GM18861 (cell line): ENCODE data around the gene REPS1.
"Not testable (repeated sequence)": the region's sequence is repeated elsewhere in the genome, so short reads cannot be mapped to it uniquely, and the experiment has no call there.

ENCODE experiments used
- ATAC-seq: cut with Tn5 transposase; IDR thresholded peaks from one replicate; pipeline ENCODE4 v1.9.1; 2021; ENCODE audit not compliant: unreplicated experiment

REPS1 gene

DNA sequence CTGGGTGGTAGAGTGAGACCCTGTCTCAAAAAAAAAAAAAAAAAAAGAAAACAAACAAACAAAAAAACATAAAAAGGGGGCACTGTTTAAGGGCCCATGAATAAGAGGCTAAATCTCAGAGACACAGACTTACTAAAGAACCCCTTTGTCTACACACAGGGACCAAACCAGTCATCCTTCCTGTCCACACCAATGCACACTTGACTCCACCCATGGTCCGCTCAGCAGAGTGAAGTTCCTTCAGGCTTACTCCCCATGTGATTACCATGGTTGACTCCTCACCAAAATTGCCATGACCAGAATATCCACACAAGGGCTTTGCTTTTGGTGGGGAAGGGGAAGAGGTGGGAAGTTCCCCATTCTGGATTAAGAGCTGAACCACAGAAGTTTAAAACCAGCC is 19.4 kb upstream of the REPS1 start:
- no peak for ATAC-seq

DNA sequence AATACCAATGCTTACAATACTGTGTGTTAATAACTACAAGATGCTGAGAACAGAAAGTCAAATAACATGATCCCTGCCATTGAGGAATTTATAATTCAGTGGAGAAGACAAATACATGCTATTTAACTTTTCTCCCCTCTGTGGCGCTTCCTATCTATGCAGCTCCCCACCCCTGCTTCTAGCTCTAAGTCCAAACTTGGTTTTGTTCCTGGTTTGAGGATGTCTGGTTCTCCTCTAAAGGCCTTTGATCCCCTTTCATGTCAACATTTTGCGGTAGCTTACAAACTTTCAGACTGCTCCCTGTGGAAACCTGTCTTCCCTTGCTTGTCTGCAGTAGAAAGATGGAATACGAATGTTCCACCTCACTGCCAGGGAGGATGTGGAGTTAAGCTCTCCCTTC is 18.4 kb upstream of the REPS1 start:
- ATAC-seq = no peak

GRCh38 chr6:139003751-139004150 is 15.7 kb upstream of the REPS1 start:
- ATAC-seq = no peak

- ATAC-seq = no peak
These were observed 12.1 kb upstream of the REPS1 start for GRCh38 chr6:138999949-139000725.

DNA sequence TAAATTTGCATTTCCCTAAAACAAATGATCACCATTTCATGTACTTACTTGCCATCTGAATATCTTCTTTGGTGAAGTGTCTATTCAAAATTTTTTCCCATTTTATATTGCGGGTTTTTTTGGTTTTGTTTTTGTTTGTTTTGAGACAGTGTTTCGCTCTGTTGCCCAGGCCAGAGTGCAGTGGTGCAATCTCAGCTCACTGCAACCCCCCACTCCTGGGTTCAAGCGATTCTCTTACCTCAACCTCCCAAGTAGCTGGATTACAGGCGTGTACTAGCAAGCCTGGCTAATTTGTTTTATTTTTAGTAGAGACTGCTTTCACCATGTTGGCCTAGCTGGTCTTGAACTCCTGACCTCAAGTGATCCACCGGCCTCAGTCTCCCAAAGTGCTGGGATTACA is 9.1 kb upstream of the REPS1 start:
- ATAC-seq = no peak

GRCh38 chr6:138996524-138996923 is 8.5 kb upstream of the REPS1 start:
- ATAC-seq = no peak

DNA sequence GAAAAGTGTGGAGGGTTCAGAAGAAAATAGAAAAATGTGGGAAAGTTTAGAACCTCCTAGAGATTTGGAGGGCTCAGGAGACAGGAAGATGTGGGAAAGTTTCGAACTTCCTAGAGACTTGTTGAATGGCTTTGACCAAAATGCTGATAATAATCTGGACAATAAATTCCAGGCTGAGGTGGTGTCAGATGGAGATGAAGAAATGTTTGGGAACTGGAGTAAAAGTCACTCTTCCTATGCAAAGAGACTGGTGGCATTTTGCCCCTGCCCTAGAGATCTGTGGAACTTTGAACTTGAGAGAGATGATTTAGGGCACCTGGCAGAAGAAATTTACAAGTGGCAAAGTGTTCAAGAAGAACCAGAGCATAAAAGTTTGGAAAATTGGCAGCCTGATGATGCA is 5.4 kb upstream of the REPS1 start:
- ATAC-seq = not testable (repeated sequence)

DNA sequence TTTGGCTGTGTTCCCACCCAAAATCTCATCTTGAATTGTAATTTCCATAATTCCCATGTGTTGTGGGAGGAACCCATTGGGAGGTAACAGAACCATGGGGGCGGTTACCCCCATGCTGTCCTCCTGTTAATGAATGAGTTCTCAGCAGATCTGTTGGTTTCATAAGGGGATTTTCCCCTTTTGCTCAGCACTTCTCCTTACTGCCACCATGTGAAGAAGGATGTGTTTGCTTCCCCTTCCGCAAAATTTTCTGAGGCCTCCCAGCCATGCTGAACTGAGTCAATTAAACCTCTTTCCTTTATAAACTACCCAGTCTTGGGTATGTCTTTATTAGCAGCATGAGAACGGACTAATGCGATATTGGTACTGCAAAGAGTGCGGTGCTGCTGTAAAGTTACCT is 4.9 kb upstream of the REPS1 start:
- ATAC-seq = not testable (repeated sequence)

GRCh38 chr6:138991206-138991605 is 3.2 kb upstream of the REPS1 start:
- ATAC-seq = no peak

GRCh38 chr6:138989098-138989983 is 1.3 kb upstream of the REPS1 start:
- ATAC-seq = no peak

GRCh38 chr6:138988469-138988834 is 399 bp upstream of the REPS1 start:
- ATAC-seq = no peak

GRCh38 chr6:138987080-138987642 is 892 bp downstream of the REPS1 start:
- no peak for ATAC-seq

DNA sequence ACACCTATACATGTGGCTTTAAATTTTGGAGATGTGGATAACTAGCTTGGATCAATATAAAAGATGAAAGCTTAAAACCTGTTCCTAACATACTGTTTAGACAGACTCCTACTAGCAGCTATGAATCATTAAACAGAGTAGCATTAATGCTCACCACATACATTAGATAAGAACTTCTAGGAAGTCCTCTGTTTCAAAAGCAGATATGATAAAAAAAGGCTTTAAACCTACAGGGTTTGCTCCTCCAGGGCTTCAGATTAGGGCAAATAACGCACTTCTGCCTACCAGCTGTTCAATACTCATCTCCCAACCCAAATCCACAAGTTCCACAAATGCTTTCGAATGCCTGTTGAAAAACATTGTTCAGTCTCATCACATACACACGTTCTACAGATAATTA is 1.5 kb downstream of the REPS1 start:
- ATAC-seq = no peak

GRCh38 chr6:138981416-138981815 is 6.6 kb downstream of the REPS1 start:
- ATAC-seq = no peak

DNA sequence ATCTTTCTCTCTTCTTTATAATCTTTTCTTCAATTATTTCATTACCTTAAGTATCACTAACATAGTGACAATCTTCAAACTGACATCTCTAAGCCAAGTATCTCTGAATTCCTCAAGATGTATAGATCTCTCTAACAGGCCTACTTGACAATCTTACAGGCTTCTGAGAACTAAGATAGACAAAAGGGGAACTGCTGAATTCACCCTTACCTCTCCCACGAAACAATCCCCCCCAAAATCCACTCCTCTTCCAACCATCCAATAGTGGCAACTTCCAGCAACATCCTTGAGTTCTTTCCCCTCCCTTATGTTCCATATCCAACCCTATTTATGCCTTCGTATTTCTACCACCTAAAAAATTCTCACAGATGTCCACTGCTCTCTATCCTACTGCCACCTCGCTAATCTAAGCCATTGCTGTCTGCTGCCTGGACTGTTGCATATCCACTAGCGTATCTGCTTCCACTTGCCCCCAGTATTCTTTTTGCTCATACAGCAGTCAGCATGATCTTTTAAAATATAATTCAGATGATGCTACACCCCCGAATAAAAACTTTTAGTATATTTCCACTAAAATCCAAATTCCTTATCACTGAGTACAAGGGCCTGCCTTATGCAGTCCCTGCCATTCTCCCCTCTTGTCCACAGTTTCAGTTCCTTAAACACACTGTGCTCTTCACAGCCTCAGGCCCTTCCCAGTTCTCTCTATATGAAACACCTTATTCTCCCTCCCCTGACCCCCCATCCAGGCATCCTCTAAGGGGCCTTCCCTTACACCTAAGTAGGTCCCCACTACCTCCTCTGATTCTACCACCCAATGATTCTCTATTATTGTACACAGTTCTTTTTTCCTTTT is 8.0 kb downstream of the REPS1 start:
- ATAC-seq = no peak

GRCh38 chr6:138979365-138979764 is 8.7 kb downstream of the REPS1 start:
- ATAC-seq = no peak

- no peak for ATAC-seq
These were observed 9.8 kb downstream of the REPS1 start for GRCh38 chr6:138978229-138978628.

- no peak for ATAC-seq
These were observed 10.3 kb downstream of the REPS1 start for GRCh38 chr6:138977646-138978167.

DNA sequence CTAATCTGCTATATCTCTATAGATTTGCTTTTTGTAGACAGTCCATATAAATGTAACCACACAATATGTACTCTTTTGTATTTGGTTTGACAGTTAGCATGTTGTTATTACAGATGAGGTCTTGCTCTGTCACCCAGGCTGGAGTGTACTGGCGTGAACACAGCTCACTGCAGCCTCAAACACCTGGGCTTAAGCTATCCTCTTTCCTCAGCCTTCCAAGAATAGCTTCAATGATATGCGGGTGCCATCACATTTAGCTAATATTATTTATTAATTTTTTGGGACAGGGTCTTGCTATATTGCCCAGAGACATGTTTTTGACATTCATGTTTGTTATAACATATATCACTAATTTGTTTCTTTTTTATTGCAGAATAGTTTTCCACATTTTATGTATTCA is 10.8 kb downstream of the REPS1 start:
- ATAC-seq = no peak

GRCh38 chr6:138975815-138976214 is 12.2 kb downstream of the REPS1 start:
- no peak for ATAC-seq
